ENCODE data around the gene CACNB2. TPM values are rescaled to one million over a fixed set of nuclear protein-coding genes. Genes with fewer than 3 reads are reported as not detected.

Gene CACNB2
- total RNA-seq, 1 experiment from 2014 or later = 0.07 TPM

- DNase-seq (no peak), ATAC-seq (no peak)
- H3K9me3 ChIP-seq (ENCODE audit: low read length) = no peaks in the 10 kb centered on the region
- no peak overlapping the region for H3K27ac ChIP-seq (ENCODE audit: low read length)
- peaks cover 28% of the 10 kb centered on the region for H3K4me1 ChIP-seq (ENCODE audit: insufficient read depth, low read length)
- H3K9me2 ChIP-seq (replicated peaks; ENCODE audit: low read length) = no peaks in the 10 kb centered on the region
- no TSS peak for BruUV-seq (replicated peaks)
- POLR2A ChIA-PET (ENCODE audit: unreplicated experiment) = no interaction called here
- no peak overlapping the region for H3K9ac ChIP-seq (ENCODE audit: low read length)
- no peaks in the 10 kb centered on the region for H3K36me3 ChIP-seq (ENCODE audit: low read depth, low read length)
- H3K4me3 ChIP-seq (ENCODE audit: low read length) = no peak overlapping the region
- H2AFZ ChIP-seq (ENCODE audit: low read length) = no peak overlapping the region
- H3F3A ChIP-seq (ENCODE audit: low read length, unreplicated experiment) = no peaks in the 10 kb centered on the region
- H4K20me1 ChIP-seq (ENCODE audit: low read length) = no peaks in the 10 kb centered on the region
- TF ChIP-seq EZH2 (IDR thresholded peaks at IDR 0.05; ENCODE audit: low read length, unreplicated experiment) (no peak), EZH2phosphoT487 (IDR thresholded peaks at IDR 0.05; ENCODE audit: borderline replicate concordance, low read length) (no peak), CTCF (conservative IDR thresholded peaks at IDR 0.05; ENCODE audit: low read depth, low read length) (no peak)
- H3K27me3 ChIP-seq (ENCODE audit: low read length) = no peaks in the 10 kb centered on the region
- intact Hi-C loops (cut with micrococcal nuclease) = no loop called here
- no peak overlapping the region for H3K4me2 ChIP-seq (ENCODE audit: low read length)
- CTCF ChIA-PET = interaction anchor here (0.6 kb wide), 1 partner anchor 839 kb away, joined by 5 read pairs; no protein-coding TSS in a partner anchor
- H3K79me2 ChIP-seq (ENCODE audit: low read length) = no peaks in the 10 kb centered on the region
These were observed 21.9 kb downstream of the CACNB2 start for GRCh38 chr10:18162021-18162627.

- Histone ChIP-seq H3K4me2 (ENCODE audit: low read length) (no peak overlapping the region), H3K4me3 (ENCODE audit: low read length) (no peak overlapping the region), H2AFZ (ENCODE audit: low read length) (no peak overlapping the region), H3K27me3 (ENCODE audit: low read length) (no peaks in the 10 kb centered on the region), H3K9me3 (ENCODE audit: low read length) (no peaks in the 10 kb centered on the region), H3K9ac (ENCODE audit: low read length) (no peak overlapping the region), H3K27ac (ENCODE audit: low read length) (peak overlapping the region; percentile 75), H3K79me2 (ENCODE audit: low read length) (no peaks in the 10 kb centered on the region), H3K9me2 (replicated peaks; ENCODE audit: low read length) (no peaks in the 10 kb centered on the region), H3K4me1 (ENCODE audit: insufficient read depth, low read length) (peaks cover 10% of the 10 kb centered on the region), H3F3A (ENCODE audit: low read length, unreplicated experiment) (no peaks in the 10 kb centered on the region), H4K20me1 (ENCODE audit: low read length) (no peaks in the 10 kb centered on the region), H3K36me3 (ENCODE audit: low read depth, low read length) (no peaks in the 10 kb centered on the region)
- ChIA-PET POLR2A (ENCODE audit: unreplicated experiment) (no interaction called here), CTCF (no interaction called here)
- TF ChIP-seq EZH2 (IDR thresholded peaks at IDR 0.05; ENCODE audit: low read length, unreplicated experiment) = no peak
- no peak for TF ChIP-seq CTCF (conservative IDR thresholded peaks at IDR 0.05; ENCODE audit: low read depth, low read length)
- no peak for TF ChIP-seq EZH2phosphoT487 (IDR thresholded peaks at IDR 0.05; ENCODE audit: borderline replicate concordance, low read length)
- no peak for ATAC-seq
- DNase-seq = peak; percentile 19
- intact Hi-C loops (cut with micrococcal nuclease) = no loop called here
- no TSS peak for BruUV-seq (replicated peaks)
These were observed 23.9 kb downstream of the CACNB2 start for GRCh38 chr10:18164093-18164492.

- CTCF ChIA-PET = no interaction called here
- Histone ChIP-seq H3K4me2 (ENCODE audit: low read length) (no peak overlapping the region), H3K4me1 (ENCODE audit: insufficient read depth, low read length) (peaks cover 9% of the 10 kb centered on the region), H2AFZ (ENCODE audit: low read length) (no peak overlapping the region), H3K27me3 (ENCODE audit: low read length) (no peaks in the 10 kb centered on the region), H3K9me2 (replicated peaks; ENCODE audit: low read length) (no peaks in the 10 kb centered on the region), H3K79me2 (ENCODE audit: low read length) (no peaks in the 10 kb centered on the region), H3K9ac (ENCODE audit: low read length) (0 out of 2 replicates have a peak overlapping the region, but pooled peaks have one; percentile 19), H3F3A (ENCODE audit: low read length, unreplicated experiment) (no peaks in the 10 kb centered on the region), H3K4me3 (ENCODE audit: low read length) (no peak overlapping the region), H4K20me1 (ENCODE audit: low read length) (no peaks in the 10 kb centered on the region), H3K36me3 (ENCODE audit: low read depth, low read length) (no peaks in the 10 kb centered on the region), H3K27ac (ENCODE audit: low read length) (peak overlapping the region; percentile 75), H3K9me3 (ENCODE audit: low read length) (no peaks in the 10 kb centered on the region)
- POLR2A ChIA-PET (ENCODE audit: unreplicated experiment) = no interaction called here
- intact Hi-C loops (cut with micrococcal nuclease) = no loop called here
- ATAC-seq = no peak
- TF ChIP-seq EZH2 (IDR thresholded peaks at IDR 0.05; ENCODE audit: low read length, unreplicated experiment) = no peak
- TF ChIP-seq EZH2phosphoT487 (IDR thresholded peaks at IDR 0.05; ENCODE audit: borderline replicate concordance, low read length) = no peak
- TF ChIP-seq CTCF (conservative IDR thresholded peaks at IDR 0.05; ENCODE audit: low read depth, low read length) = no peak
- BruUV-seq (replicated peaks) = no TSS peak
- DNase-seq = peak; percentile 30
These were observed 24.6 kb downstream of the CACNB2 start for GRCh38 chr10:18164748-18165361.
